T-cell (primary cell): ENCODE measurements around the gene TES. TPM values are rescaled to one million over a fixed set of nuclear protein-coding genes. Genes with fewer than 3 reads are reported as not detected.
"Not testable (repeated sequence)": the region's sequence is repeated elsewhere in the genome, so short reads cannot be mapped to it uniquely, and the experiment has no call there.

Source experiments
- ATAC-seq, 4 experiments: fragments of 200-7000 bp in 3 of 4; fragments of 150-1000 bp in 1 of 4; cut with Tn5 transposase; replicated peaks in 1 of 4; 1 replicate in 3 of 4; 2 replicates in 1 of 4; pipeline ENCODE4 v1.10.0; 2021; ENCODE audit warnings: moderate library complexity in 3 of 4, mild to moderate bottlenecking in 2 of 4, moderate number of reproducible peaks in 1 of 4
- CTCF ChIA-PET, 2 donors: fragments of 300-600 bp; sonication (Branson Sonifier 250); formaldehyde crosslinking; loops; one replicate each; lab custom pipeline; 2022; ENCODE audit warnings: antibody characterized with exemption in 2 of 2; lab: Charles Lee
- POLR2A ChIA-PET, 2 donors: fragments of 300-600 bp; sonication (Branson Sonifier 250); formaldehyde crosslinking; loops; one replicate each; lab custom pipeline; 2022; ENCODE audit warnings: antibody characterized with exemption in 2 of 2; lab: Charles Lee
- DNase-seq, 35 experiments: peaks; one replicate each; pipeline versions ENCODE4 v3.0.0 to v3.0.0-alpha.2; 2013 to 2023
- H3K27ac ChIP-seq: one replicate; pipeline ENCODE4 v1.5.1; 2013; ENCODE audit warnings: low read length
- H3K27me3 ChIP-seq, 2 experiments: replicated peaks in 1 of 2; 1 replicate in 1 of 2; 2 replicates in 1 of 2; pipeline versions ENCODE4 v1.6.1 to v1.7.0; 2013; ENCODE audit warnings: low read length in 1 of 2, mixed read lengths in 1 of 2; ENCODE audit not compliant: control insufficient read depth in 2 of 2, insufficient read depth in 2 of 2; ENCODE audit errors: extremely low read depth in 1 of 2
- H3K36me3 ChIP-seq, 2 donors: 1 replicate in 1 of 2; 2 replicates in 1 of 2; pipeline versions ENCODE4 v1.6.1 to v1.7.0; 2013; ENCODE audit warnings: low read length in 1 of 2; ENCODE audit not compliant: control insufficient read depth in 2 of 2, insufficient read depth in 1 of 2; ENCODE audit errors: extremely low read depth in 1 of 2
- H3K4me1 ChIP-seq, 2 experiments: 1 replicate in 1 of 2; 2 replicates in 1 of 2; pipeline versions ENCODE4 v1.6.1 to v1.7.0; 2013; ENCODE audit warnings: low read length in 2 of 2, mixed read lengths in 1 of 2; ENCODE audit not compliant: insufficient read depth in 2 of 2, control insufficient read depth in 1 of 2; ENCODE audit errors: extremely low read depth in 1 of 2
- H3K4me3 ChIP-seq, 2 donors: 1 replicate in 1 of 2; 2 replicates in 1 of 2; pipeline versions ENCODE4 v1.5.1 to v1.7.0; 2013; ENCODE audit warnings: mild to moderate bottlenecking in 2 of 2, low read length in 1 of 2, moderate library complexity in 1 of 2; ENCODE audit not compliant: control insufficient read depth in 1 of 2; ENCODE audit errors: extremely low read depth in 1 of 2
- H3K9me3 ChIP-seq: 2 replicates; pipeline ENCODE4 v1.7.0; 2013
- H3K27ac Mint-ChIP-seq, 2 donors: one replicate each; pipeline ENCODE4 v1.8.0; 2020 to 2021; ENCODE audit warnings: mild to moderate bottlenecking in 2 of 2, mixed read lengths in 2 of 2
- H3K27me3 Mint-ChIP-seq, 2 donors: one replicate each; pipeline ENCODE4 v1.8.0; 2021 to 2022; ENCODE audit warnings: mixed read lengths in 2 of 2
- H3K36me3 Mint-ChIP-seq: one replicate; pipeline ENCODE4 v1.8.0; 2021; ENCODE audit warnings: mixed read lengths
- H3K4me1 Mint-ChIP-seq, 3 donors: one replicate each; pipeline ENCODE4 v1.8.0; 2020 to 2022; ENCODE audit warnings: mixed read lengths in 3 of 3, mild to moderate bottlenecking in 1 of 3
- H3K4me3 Mint-ChIP-seq, 3 donors: one replicate each; pipeline ENCODE4 v1.8.0; 2020 to 2022; ENCODE audit warnings: mild to moderate bottlenecking in 3 of 3, mixed read lengths in 3 of 3, moderate library complexity in 3 of 3
- H3K9me3 Mint-ChIP-seq, 3 donors: one replicate each; pipeline ENCODE4 v1.8.0; 2020 to 2022; ENCODE audit warnings: mixed read lengths in 3 of 3
- WGBS: methylation state at CpG from one replicate; pipeline ENCODE4 v1.1.5; 2013; ENCODE audit warnings: missing lambda C conversion rate; ENCODE audit not compliant: insufficient coverage; 5-methylcytosine and 5-hydroxymethylcytosine counted together
- total RNA-seq, 35 experiments: library from RNA in 6 of 35; stranded (reverse) in 6 of 35; fragments of 120-200 nt in 1 of 35; gene quantifications; one replicate each; pipeline versions ENCODE4 v1.2.1 to v1.2.4 and lab custom pipeline; 2013 to 2026

Gene TES
- total RNA-seq, 5 donors from 2014 or later (not counting 1 experiment from before 2014, with no cell fraction given) = 101 to 132 (median 117) TPM

GRCh38 chr7:116240024-116240668 is 29.8 kb downstream of the TES start:
- H3K4me3 Mint-ChIP-seq = no peak overlapping the region
- Histone ChIP-seq H3K27me3 (no peaks in the 10 kb centered on the region), H3K4me3 (no peak overlapping the region), H3K36me3 (peaks cover 9 to 41% of the 10 kb centered on the region in 2 donors), H3K4me1 (peaks cover 8 to 13% of the 10 kb centered on the region in 2 experiments), H3K9me3 (no peaks in the 10 kb centered on the region), H3K27ac (no peak overlapping the region)
- peaks cover 0 to under 1% (median 0%) of the 10 kb centered on the region in 3 donors for H3K9me3 Mint-ChIP-seq
- CTCF ChIA-PET = interaction anchor here (0.6 to 15.8 kb wide), 10 partner anchors 10 to 349 kb away, joined by 3 to 450 read pairs (median 6); partner anchors contain the start of gene TES (in 2 of the 2)
- H3K36me3 Mint-ChIP-seq = peaks cover 34% of the 10 kb centered on the region
- H3K27ac Mint-ChIP-seq = peak overlapping the region; percentile 70 to 71
- ATAC-seq (no peak), DNase-seq (no peak)
- H3K27me3 Mint-ChIP-seq = no peaks in the 10 kb centered on the region
- H3K4me1 Mint-ChIP-seq = peaks cover 58 to 70% (median 69%) of the 10 kb centered on the region in 3 donors
- no CpG with 5 or more reads among the region's 4 CpGs for WGBS
- POLR2A ChIA-PET = interaction anchor here in 1 of 2 donors (0.5 to 0.6 kb wide), 2 partner anchors 778 to 1307 kb away, joined by 3 to 4 read pairs; no protein-coding TSS in a partner anchor

- H3K36me3 ChIP-seq = peaks cover 9 to 42% of the 10 kb centered on the region in 2 donors
- ChIA-PET POLR2A (interaction anchor here in 1 of 2 donors (1.1 kb wide), 1 partner anchor 30 kb away, joined by 3 read pairs; no protein-coding TSS in a partner anchor), CTCF (interaction anchor here (0.6 to 15.8 kb wide), 10 partner anchors 8 to 349 kb away, joined by 3 to 450 read pairs (median 4); no protein-coding TSS in a partner anchor)
- no peak overlapping the region for H3K27ac ChIP-seq
- no peak overlapping the region for H3K4me3 Mint-ChIP-seq
- no peaks in the 10 kb centered on the region for H3K9me3 ChIP-seq
- DNase-seq = no peak
- H3K4me1 ChIP-seq = peaks cover 6 to 8% of the 10 kb centered on the region in 2 experiments
- H3K4me1 Mint-ChIP-seq = peaks cover 59 to 73% (median 70%) of the 10 kb centered on the region in 3 donors
- no peaks in the 10 kb centered on the region for H3K27me3 ChIP-seq
- no peaks in the 10 kb centered on the region for H3K27me3 Mint-ChIP-seq
- H3K4me3 ChIP-seq = no peak overlapping the region
- H3K27ac Mint-ChIP-seq = no peak overlapping the region
- peaks cover 0 to 3% (median 0%) of the 10 kb centered on the region in 3 donors for H3K9me3 Mint-ChIP-seq
- peaks cover 43% of the 10 kb centered on the region for H3K36me3 Mint-ChIP-seq
- ATAC-seq = no peak
Observed at GRCh38 chr7:116241291-116241690, 31.0 kb downstream of the TES start.

- WGBS = no CpG with 5 or more reads among the region's 1 CpG
- H3K4me3 Mint-ChIP-seq = no peak overlapping the region
- Histone ChIP-seq H3K27ac (no peak overlapping the region), H3K4me3 (no peak overlapping the region), H3K27me3 (no peaks in the 10 kb centered on the region), H3K36me3 (peaks cover 9 to 40% of the 10 kb centered on the region in 2 donors), H3K4me1 (peaks cover 6 to 8% of the 10 kb centered on the region in 2 experiments), H3K9me3 (no peaks in the 10 kb centered on the region)
- no peak overlapping the region for H3K27ac Mint-ChIP-seq
- ATAC-seq = no peak
- H3K27me3 Mint-ChIP-seq = no peaks in the 10 kb centered on the region
- POLR2A ChIA-PET = no interaction called here
- H3K4me1 Mint-ChIP-seq = peaks cover 65 to 73% (median 69%) of the 10 kb centered on the region in 3 donors
- H3K9me3 Mint-ChIP-seq = peaks cover 0 to 3% (median 0%) of the 10 kb centered on the region in 3 donors
- no peak for DNase-seq
- CTCF ChIA-PET = interaction anchor here (0.6 to 15.8 kb wide), 11 partner anchors 16 to 349 kb away, joined by 3 to 450 read pairs (median 4); no protein-coding TSS in a partner anchor
- peaks cover 51% of the 10 kb centered on the region for H3K36me3 Mint-ChIP-seq
Observed at GRCh38 chr7:116242178-116242577, 31.8 kb downstream of the TES start.

GRCh38 chr7:116242759-116243158 is 32.4 kb downstream of the TES start:
- Mint-ChIP-seq H3K27me3 (no peaks in the 10 kb centered on the region), H3K36me3 (peaks cover 47% of the 10 kb centered on the region), H3K4me1 (peaks cover 59 to 69% (median 65%) of the 10 kb centered on the region in 3 donors), H3K4me3 (no peak overlapping the region), H3K9me3 (peaks cover 0 to 3% (median 0%) of the 10 kb centered on the region in 3 donors), H3K27ac (no peak overlapping the region)
- Histone ChIP-seq H3K27me3 (no peaks in the 10 kb centered on the region), H3K27ac (no peak overlapping the region), H3K9me3 (no peaks in the 10 kb centered on the region), H3K36me3 (peaks cover 6 to 35% of the 10 kb centered on the region in 2 donors), H3K4me1 (peaks cover 3 to 8% of the 10 kb centered on the region in 2 experiments), H3K4me3 (no peak overlapping the region)
- no peak for DNase-seq
- no peak for ATAC-seq
- ChIA-PET CTCF (interaction anchor here (0.8 to 15.8 kb wide), 7 partner anchors 63 to 590 kb away, joined by 3 to 450 read pairs (median 4); no protein-coding TSS in a partner anchor), POLR2A (no interaction called here)

- H3K4me3 Mint-ChIP-seq, H3K4me3 ChIP-seq, POLR2A ChIA-PET, H3K27me3 ChIP-seq, H3K27ac ChIP-seq, ATAC-seq, H3K27me3 Mint-ChIP-seq, H3K4me1 ChIP-seq, H3K9me3 Mint-ChIP-seq, H3K9me3 ChIP-seq, DNase-seq: not testable (repeated sequence)
- CTCF ChIA-PET = interaction anchor here (0.7 to 1.0 kb wide), 3 partner anchors 10 to 355 kb away, joined by 3 to 4 read pairs (median 3); no protein-coding TSS in a partner anchor
- H3K27ac Mint-ChIP-seq = peak overlapping the region in 1 of 2 donors; percentile 26
- H3K36me3 Mint-ChIP-seq = peaks cover 55% of the 10 kb centered on the region
- WGBS = 98% methylated on average over 4 of the region's 5 CpGs
- peaks cover 6 to 33% of the 10 kb centered on the region in 2 donors for H3K36me3 ChIP-seq
- H3K4me1 Mint-ChIP-seq = peaks cover 44 to 60% (median 57%) of the 10 kb centered on the region in 3 donors
Observed at GRCh38 chr7:116244803-116245202, 34.5 kb downstream of the TES start.

GRCh38 chr7:116246357-116246756 is 36.0 kb downstream of the TES start:
- H3K9me3 ChIP-seq = no peaks in the 10 kb centered on the region
- Mint-ChIP-seq H3K27ac (peak overlapping the region; percentile 17 to 84), H3K9me3 (peaks cover 0 to 3% (median 0%) of the 10 kb centered on the region in 3 donors), H3K4me1 (peaks cover 36 to 53% (median 51%) of the 10 kb centered on the region in 3 donors), H3K36me3 (peaks cover 62% of the 10 kb centered on the region), H3K4me3 (no peak overlapping the region), H3K27me3 (no peaks in the 10 kb centered on the region)
- no peak for DNase-seq
- H3K27ac ChIP-seq = no peak overlapping the region
- no peak for ATAC-seq
- H3K36me3 ChIP-seq = peaks cover 11 to 44% of the 10 kb centered on the region in 2 donors
- no peak overlapping the region for H3K4me3 ChIP-seq
- H3K27me3 ChIP-seq = no peaks in the 10 kb centered on the region
- peaks cover 0 to 3% of the 10 kb centered on the region in 2 experiments for H3K4me1 ChIP-seq
- 100% methylated on average over 1 of the region's 1 CpG for WGBS
- ChIA-PET POLR2A (no interaction called here), CTCF (interaction anchor here in 1 of 2 donors (2.7 kb wide), 1 partner anchor 66 kb away, joined by 5 read pairs; no protein-coding TSS in a partner anchor)
